Esophagus (tissue), 2 donors: Measurements from ENCODE around the gene ZNF224. TPM values are rescaled to one million over a fixed set of nuclear protein-coding genes. Genes with fewer than 3 reads are reported as not detected.

Experiments
- H3K27ac ChIP-seq, 2 donors: one replicate each; pipeline ENCODE4 v1.5.1; 2013; ENCODE audit warnings: low read depth in 2 of 2, mild to moderate bottlenecking in 2 of 2, inconsistent platforms in 1 of 2, low read length in 1 of 2, moderate library complexity in 1 of 2
- H3K27me3 ChIP-seq, 2 donors: one replicate each; pipeline ENCODE4 v1.6.1; 2013; ENCODE audit warnings: low read length in 2 of 2, control low read depth in 1 of 2, mild to moderate bottlenecking in 1 of 2; ENCODE audit not compliant: insufficient read depth in 2 of 2, control insufficient read depth in 1 of 2
- H3K36me3 ChIP-seq, 2 donors: one replicate each; pipeline ENCODE4 v1.6.1; 2013; ENCODE audit warnings: low read length in 1 of 2; ENCODE audit not compliant: control insufficient read depth in 2 of 2, insufficient read depth in 2 of 2
- H3K4me1 ChIP-seq, 2 donors: one replicate each; pipeline ENCODE4 v1.6.1; 2013; ENCODE audit warnings: low read length in 1 of 2; ENCODE audit not compliant: control insufficient read depth in 2 of 2, insufficient read depth in 2 of 2
- H3K4me3 ChIP-seq, 2 donors: one replicate each; pipeline ENCODE4 v1.5.1; 2013; ENCODE audit warnings: low read length in 2 of 2, mild to moderate bottlenecking in 2 of 2, low read depth in 1 of 2, moderate library complexity in 1 of 2
- H3K9me3 ChIP-seq, 2 donors: one replicate each; pipeline ENCODE4 v1.6.1; 2013; ENCODE audit warnings: mild to moderate bottlenecking in 2 of 2, low read depth in 1 of 2, low read length in 1 of 2, moderate library complexity in 1 of 2; ENCODE audit not compliant: control insufficient read depth in 2 of 2, insufficient read depth in 1 of 2
- WGBS, 2 donors: extraction: QIAGEN DNeasy Blood & Tissue Kit; methylation state at CpG; one replicate each; pipeline ENCODE4 v1.1.7; 2013; 5-methylcytosine and 5-hydroxymethylcytosine counted together
- polyA plus RNA-seq, 2 donors: library from polyadenylated mRNA; stranded (reverse); fragments of 200-250 nt; gene quantifications; one replicate each; pipeline ENCODE4 v1.2.3, GENCODE V29; 2013
- donor health status: healthy with polysubstance abuse.
- donor health status: Bipolar disorder and iron deficiency.

ZNF224 gene
- 10 to 100 TPM in 1 of 2 donors, 1 to 10 TPM in 1; 6.6 to 10.6 TPM for polyA plus RNA-seq

DNA sequence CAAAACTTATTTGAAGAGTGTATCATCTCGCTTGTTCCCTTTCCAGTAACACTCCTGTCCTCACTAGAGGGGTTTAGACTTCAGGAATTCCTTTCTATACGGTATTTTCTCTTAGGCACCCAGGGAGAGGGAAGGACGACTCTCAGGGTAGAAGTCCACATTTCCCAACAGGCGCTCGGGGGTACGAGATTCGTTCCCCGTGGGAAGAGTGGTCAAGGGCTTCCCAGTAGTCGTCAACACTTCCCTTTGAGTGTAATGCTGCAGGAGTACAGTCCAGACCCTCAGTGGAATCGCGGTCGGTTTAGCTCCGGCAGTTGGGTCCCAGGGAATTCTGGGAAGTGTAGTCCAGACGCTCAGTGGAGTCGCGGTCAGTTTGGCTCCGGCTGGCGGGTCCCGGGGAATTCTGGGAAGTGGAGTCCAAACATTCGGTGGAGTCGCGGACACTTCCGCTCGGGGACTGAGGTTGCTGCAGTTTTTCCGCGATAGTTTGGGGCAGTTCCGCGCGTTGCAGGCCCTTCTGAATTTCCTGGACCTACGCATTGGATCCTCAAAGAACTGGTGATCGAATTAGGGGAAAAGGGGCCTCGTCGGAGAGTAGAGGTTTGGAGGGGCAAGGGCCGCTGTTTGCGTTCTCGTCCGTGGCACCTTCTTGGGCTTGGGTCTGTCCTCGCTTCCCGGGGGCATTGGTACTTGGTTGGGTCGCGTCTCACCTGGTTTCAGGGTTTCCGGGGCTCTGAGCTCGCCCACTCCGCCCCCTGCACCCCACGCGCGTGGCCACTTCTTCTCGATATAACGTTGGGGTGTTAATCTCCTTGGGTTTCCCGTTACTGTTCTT, at the start of gene ZNF224:
TSS of gene ZNF224 (plus strand) at position 431 of the 835 bp plus-strand sequence. CDS start 3,513 bp downstream, outside the sequence.
- H3K27ac ChIP-seq, result peak within 1 kb of the TSS; percentile 50 to 85
- no peaks in the 10 kb centered on the region for H3K4me1 ChIP-seq
- H3K36me3 ChIP-seq, result peaks cover 0 to 2% of the 10 kb centered on the region in 2 donors
- H3K4me3 ChIP-seq, result peak within 1 kb of the TSS; percentile 90 to 97
- no peaks in the 10 kb centered on the region for H3K27me3 ChIP-seq
- peaks cover 0 to 2% of the 10 kb centered on the region in 2 donors for H3K9me3 ChIP-seq
- 0% methylated on average over 50 of the region's 50 CpGs for WGBS, 2 donors

DNA sequence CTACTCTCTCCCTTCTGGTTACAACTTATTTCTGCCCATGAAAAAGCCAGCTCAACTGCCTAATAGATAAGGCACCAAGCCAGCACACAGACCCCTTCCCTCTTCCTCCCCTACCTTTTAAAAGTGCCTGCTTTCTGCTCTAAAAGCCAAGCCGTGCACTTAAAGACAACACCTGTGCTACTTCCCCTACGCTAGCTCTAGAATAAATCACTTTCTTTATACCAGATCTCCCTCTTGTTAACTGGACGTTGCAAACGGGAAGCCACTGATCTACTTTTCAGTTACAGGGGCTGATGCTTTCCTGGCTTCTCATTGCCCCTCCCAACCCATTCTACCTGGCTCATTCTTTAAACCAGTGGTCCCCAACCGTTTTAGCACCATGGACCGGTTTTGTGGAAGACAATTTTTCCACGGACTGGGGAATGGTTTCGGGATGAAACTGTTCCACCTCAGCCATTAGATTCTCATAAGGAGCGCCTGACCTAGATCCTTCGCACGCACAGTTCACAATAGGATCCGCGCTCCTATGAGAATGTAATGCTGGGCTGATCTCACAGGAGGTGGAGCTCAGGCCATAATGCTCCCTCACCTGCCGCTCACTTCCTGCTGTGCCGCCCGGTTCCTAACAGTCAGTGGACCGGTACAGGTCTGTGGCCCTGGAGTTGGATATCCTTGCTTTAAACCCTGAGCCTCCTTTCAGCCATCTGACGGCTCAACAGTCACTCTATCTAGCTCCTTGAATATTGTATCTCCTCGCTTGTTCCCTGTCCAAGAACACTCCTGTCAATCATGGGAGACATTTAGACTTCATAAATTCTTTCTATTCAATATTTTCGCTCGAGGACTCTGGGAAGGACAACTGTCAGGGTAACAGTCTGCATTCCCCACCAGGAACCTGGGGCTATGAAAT, 43.2 kb upstream of the ZNF224 start:
- Histone ChIP-seq H3K4me3 (peak overlapping the region; percentile 68 to 79), H3K4me1 (no peaks in the 10 kb centered on the region), H3K27ac (peak overlapping the region; percentile 28 to 45), H3K9me3 (peaks cover 2 to 4% of the 10 kb centered on the region in 2 donors), H3K27me3 (no peaks in the 10 kb centered on the region), H3K36me3 (peaks cover 2 to 6% of the 10 kb centered on the region in 2 donors)
- WGBS, 2 donors, result 12 to 16% methylated on average over 21 of the region's 21 CpGs

DNA sequence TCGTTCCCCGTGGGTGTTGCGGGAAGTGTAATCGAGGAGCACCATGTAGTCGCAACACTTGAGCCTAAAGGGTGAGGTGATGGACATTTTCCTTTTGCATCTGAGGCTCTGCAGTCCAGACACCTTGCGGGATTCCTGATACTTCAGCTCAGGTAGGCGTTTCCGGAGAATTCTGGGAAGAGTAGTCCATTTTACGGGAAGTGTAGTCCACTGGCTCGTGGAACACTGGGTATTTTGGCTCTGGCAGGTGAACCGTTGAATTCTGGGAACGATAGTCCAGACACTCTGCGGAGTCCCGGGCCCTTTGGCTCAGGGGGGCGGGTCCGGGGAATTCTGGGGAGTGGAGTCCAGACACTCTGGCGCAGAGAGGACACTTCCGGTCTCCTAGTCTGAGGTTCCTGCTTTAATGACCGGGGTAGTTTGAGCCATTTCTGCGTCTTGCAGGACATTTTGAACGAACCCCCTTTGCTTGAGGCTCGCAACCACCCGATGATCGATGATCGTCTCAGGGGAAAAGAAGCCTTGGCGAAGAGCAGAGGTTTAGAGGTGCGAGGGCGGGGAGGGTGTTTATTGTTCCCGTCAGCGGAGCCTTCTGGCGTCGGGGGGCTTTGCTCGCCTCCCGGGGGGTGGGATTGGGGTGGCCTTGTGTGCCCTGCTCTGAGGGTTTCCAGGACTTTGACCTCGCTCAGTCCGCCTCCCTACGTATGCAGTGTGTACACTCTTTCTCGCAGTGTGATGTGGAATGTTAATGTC, 42.3 kb upstream of the ZNF224 start, which contains the start of gene ZNF223:
TSS of gene ZNF223 (plus strand) at position 387 of the 753 bp plus-strand sequence. CDS start 3,141 bp downstream, outside the sequence.
- Histone ChIP-seq H3K9me3 (peaks cover 2 to 4% of the 10 kb centered on the region in 2 donors), H3K4me1 (no peaks in the 10 kb centered on the region), H3K4me3 (peak within 1 kb of the TSS; percentile 68 to 79), H3K36me3 (peaks cover 3 to 7% of the 10 kb centered on the region in 2 donors), H3K27ac (peak within 1 kb of the TSS; percentile 28 to 79), H3K27me3 (no peaks in the 10 kb centered on the region)
- 1 to 2% methylated on average over 37 to 38 of the region's 38 CpGs for WGBS, 2 donors

DNA sequence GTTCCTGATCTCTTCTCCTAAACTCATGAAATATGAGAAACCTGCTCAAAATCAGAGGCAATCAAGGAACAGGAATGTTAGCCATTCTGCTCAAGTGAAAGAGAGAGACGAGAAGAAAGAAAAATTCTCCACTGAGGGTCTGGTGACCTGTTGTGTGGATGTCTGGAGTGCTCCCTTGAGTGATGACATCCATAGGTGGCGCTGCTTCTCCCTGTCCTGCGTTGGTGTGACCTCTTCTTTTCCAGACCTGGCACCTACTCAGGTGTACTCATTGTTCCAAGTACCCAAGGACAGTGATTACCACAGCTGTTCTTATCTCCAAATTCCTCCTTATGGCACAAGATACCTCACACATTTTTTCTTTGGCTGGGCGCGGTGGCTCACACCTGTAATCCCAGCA, 38.3 kb upstream of the ZNF224 start:
- no peaks in the 10 kb centered on the region for H3K4me1 ChIP-seq
- 88 to 97% methylated on average over 5 of the region's 5 CpGs for WGBS, 2 donors
- H3K9me3 ChIP-seq, result peaks cover 5 to 14% of the 10 kb centered on the region in 2 donors
- no peak overlapping the region for H3K27ac ChIP-seq
- no peaks in the 10 kb centered on the region for H3K27me3 ChIP-seq
- H3K4me3 ChIP-seq, result no peak overlapping the region
- peaks cover 8 to 20% of the 10 kb centered on the region in 2 donors for H3K36me3 ChIP-seq

DNA sequence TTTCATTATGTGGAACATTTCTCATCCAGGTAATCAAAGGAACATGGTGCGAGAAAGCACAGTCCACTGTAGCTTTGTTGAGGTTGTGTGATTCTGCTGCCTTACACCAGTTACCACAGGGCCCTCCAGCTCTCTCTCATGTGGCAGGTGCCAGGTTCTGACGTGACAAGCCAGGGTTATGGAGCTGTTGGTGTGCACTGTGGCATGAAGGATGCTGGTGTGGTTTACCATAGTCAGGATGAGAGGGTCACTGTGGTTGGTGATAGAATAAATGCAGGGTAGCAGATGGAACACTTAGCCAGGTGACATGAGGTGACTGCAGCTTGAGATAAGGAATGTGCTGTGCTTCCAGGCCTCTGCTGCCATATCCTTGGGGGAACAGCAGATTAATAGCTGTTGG, 34.9 kb upstream of the ZNF224 start:
- no peak overlapping the region for H3K27ac ChIP-seq
- H3K4me3 ChIP-seq, result no peak overlapping the region
- H3K4me1 ChIP-seq, result no peaks in the 10 kb centered on the region
- 88 to 94% methylated on average over 2 of the region's 2 CpGs for WGBS, 2 donors
- peaks cover 12 to 21% of the 10 kb centered on the region in 2 donors for H3K9me3 ChIP-seq
- no peaks in the 10 kb centered on the region for H3K27me3 ChIP-seq
- peaks cover 15 to 30% of the 10 kb centered on the region in 2 donors for H3K36me3 ChIP-seq

DNA sequence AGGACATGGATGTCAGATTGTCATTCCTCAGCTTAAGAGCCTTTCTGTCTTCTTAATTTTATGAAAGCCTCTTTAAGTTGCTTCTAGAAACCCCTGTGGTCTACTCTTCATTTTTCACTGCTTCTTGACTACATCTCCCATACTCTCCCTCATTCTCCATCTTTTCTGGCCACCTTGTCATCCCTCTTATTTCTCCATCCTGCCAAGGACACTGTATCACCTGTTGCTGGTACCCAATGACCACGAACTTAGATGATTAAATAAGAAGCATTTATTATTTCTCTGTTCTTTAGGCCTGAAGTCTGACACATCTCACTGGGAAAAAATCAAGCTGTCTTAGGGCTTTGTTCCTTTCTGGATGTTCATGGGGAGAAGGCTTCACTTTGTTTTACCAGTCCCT, 33.1 kb upstream of the ZNF224 start:
- Histone ChIP-seq H3K9me3 (peaks cover 11 to 26% of the 10 kb centered on the region in 2 donors), H3K27me3 (no peaks in the 10 kb centered on the region), H3K36me3 (peaks cover 13 to 24% of the 10 kb centered on the region in 2 donors), H3K27ac (no peak overlapping the region), H3K4me1 (no peaks in the 10 kb centered on the region), H3K4me3 (no peak overlapping the region)
- 92 to 95% methylated on average over 1 of the region's 1 CpG for WGBS, 2 donors

DNA sequence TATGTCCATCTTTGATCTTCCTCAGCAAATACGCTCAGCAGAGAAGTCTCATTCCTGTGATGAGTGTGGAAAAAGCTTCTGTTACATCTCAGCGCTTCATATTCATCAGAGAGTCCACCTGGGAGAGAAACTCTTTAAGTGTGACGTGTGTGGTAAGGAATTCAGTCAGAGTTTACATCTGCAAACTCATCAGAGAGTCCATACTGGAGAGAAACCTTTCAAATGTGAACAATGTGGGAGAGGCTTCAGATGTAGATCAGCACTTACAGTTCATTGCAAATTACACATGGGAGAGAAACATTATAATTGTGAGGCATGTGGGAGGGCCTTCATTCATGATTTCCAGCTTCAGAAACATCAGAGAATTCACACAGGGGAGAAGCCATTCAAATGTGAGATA, 27.9 kb upstream of the ZNF224 start:
- WGBS, 2 donors, result 73 to 81% methylated on average over 3 of the region's 3 CpGs
- H3K36me3 ChIP-seq, result peaks cover 14% of the 10 kb centered on the region in 2 donors

DNA sequence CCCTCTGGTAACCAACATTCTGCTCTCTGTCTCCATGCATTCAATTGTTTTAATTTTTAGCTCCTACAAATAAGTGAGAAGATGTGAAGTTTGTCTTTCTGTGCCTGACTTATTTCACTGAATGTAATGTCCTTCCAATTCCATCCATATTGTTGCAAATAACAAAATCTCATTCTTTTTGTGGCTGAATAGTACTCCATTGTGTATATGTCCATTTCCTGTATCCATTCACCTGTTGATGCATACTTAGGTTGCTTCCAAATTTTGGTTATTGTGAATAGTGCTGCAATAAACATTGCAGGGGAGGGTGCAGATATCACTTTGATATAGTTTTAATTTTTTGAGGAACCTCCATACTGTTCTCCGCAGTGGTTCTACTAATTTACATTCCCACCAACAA, 24.7 kb upstream of the ZNF224 start:
- 92 to 97% methylated on average over 1 of the region's 1 CpG for WGBS, 2 donors
- Histone ChIP-seq H3K36me3 (peaks cover 5 to 7% of the 10 kb centered on the region in 2 donors), H3K27me3 (no peaks in the 10 kb centered on the region), H3K4me3 (no peak overlapping the region), H3K9me3 (peaks cover 9 to 15% of the 10 kb centered on the region in 2 donors), H3K4me1 (no peaks in the 10 kb centered on the region), H3K27ac (no peak overlapping the region)

More for the DNA sequence above, 27.9 kb upstream of the ZNF224 start:
- H3K4me3 ChIP-seq, result no peak overlapping the region
- no peaks in the 10 kb centered on the region for H3K27me3 ChIP-seq
- H3K27ac ChIP-seq, result no peak overlapping the region
- peaks cover 16 to 22% of the 10 kb centered on the region in 2 donors for H3K9me3 ChIP-seq
- H3K4me1 ChIP-seq, result no peaks in the 10 kb centered on the region
